Gastroesophageal sphincter (tissue), 3 donors: ENCODE measurements around the gene ADAMTS2.
A peak's percentile ranks its signal among the peaks of the same experiment; 100 is the strongest.

Experiments
- EP300 ChIP-seq: sonication (generic); formaldehyde crosslinking; IDR thresholded peaks from one replicate; pipeline ENCODE4 v1.6.1; 2017; ENCODE audit warnings: antibody characterized with exemption, mild to moderate bottlenecking
- POLR2A ChIP-seq, 2 donors: fragments of 450-650 bp; IDR thresholded peaks; one replicate each; pipeline ENCODE4 v1.6.1; 2017; ENCODE audit warnings: antibody characterized with exemption in 2 of 2, mild to moderate bottlenecking in 2 of 2, moderate library complexity in 1 of 2
- POLR2AphosphoS5 ChIP-seq: sonication (generic); formaldehyde crosslinking; IDR thresholded peaks from one replicate; pipeline ENCODE4 v1.6.1; 2017; ENCODE audit warnings: antibody characterized with exemption
- TF ChIP-seq, protein P1 (sequence below), 4 experiments: fragments of 200-600 bp in 2 of 4; fragments of 450-650 bp in 2 of 4; sonication (generic) in 1 of 4; IDR thresholded peaks; one replicate each; pipeline ENCODE4 v1.5.1; 2017 to 2019; ENCODE audit warnings: antibody characterized with exemption in 4 of 4, mild to moderate bottlenecking in 2 of 4, moderate library complexity in 2 of 4

DNA sequence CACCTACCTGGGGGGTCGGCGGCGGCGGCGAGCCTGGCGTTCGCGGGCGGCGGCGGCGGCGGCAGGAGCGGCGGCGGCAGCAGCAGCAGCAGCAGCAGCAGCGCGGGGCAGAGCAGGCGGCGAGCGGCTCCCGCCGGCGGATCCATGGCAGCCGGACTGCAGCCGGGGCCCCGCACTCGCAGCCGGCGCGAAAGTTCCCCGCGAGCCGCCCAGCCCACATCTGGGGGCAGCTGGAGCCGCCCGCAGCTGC lies 153 bp downstream of the ADAMTS2 start:
- TF ChIP-seq EP300 (no peak), POLR2A (IDR thresholded peaks at IDR 0.05) (peak in 1 of 2 donors; percentile 30), POLR2AphosphoS5 (no peak)
- TF ChIP-seq, protein P1, sequence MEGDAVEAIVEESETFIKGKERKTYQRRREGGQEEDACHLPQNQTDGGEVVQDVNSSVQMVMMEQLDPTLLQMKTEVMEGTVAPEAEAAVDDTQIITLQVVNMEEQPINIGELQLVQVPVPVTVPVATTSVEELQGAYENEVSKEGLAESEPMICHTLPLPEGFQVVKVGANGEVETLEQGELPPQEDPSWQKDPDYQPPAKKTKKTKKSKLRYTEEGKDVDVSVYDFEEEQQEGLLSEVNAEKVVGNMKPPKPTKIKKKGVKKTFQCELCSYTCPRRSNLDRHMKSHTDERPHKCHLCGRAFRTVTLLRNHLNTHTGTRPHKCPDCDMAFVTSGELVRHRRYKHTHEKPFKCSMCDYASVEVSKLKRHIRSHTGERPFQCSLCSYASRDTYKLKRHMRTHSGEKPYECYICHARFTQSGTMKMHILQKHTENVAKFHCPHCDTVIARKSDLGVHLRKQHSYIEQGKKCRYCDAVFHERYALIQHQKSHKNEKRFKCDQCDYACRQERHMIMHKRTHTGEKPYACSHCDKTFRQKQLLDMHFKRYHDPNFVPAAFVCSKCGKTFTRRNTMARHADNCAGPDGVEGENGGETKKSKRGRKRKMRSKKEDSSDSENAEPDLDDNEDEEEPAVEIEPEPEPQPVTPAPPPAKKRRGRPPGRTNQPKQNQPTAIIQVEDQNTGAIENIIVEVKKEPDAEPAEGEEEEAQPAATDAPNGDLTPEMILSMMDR (IDR thresholded peaks at IDR 0.05): no peak
